ENCODE results near the gene DBX2.
"Not testable (repeated sequence)": the region's sequence is repeated elsewhere in the genome, so short reads cannot be mapped to it uniquely, and the experiment has no call there.

DBX2 gene

GRCh38 chr12:45050751-45051571 is at the start of gene DBX2:
TSS of gene DBX2 (minus strand) at chr12:45051099. CDS start at chr12:45050927, 172 bp downstream.
- DNase-seq = no peak

- DNase-seq = no peak
Measured at GRCh38 chr12:45098766-45099165, 47.9 kb upstream of the DBX2 start.

- DNase-seq = not testable (repeated sequence)
Measured at GRCh38 chr12:45095417-45095816, 44.5 kb upstream of the DBX2 start.

- no peak for DNase-seq
Measured at GRCh38 chr12:45093051-45093450, 42.2 kb upstream of the DBX2 start.

GRCh38 chr12:45089411-45090075 is 38.6 kb upstream of the DBX2 start:
- DNase-seq = no peak

- DNase-seq = no peak
Measured at GRCh38 chr12:45088608-45089007, 37.7 kb upstream of the DBX2 start.

GRCh38 chr12:45084248-45084647 is 33.3 kb upstream of the DBX2 start:
- DNase-seq = not testable (repeated sequence)

GRCh38 chr12:45077251-45077650 is 26.4 kb upstream of the DBX2 start:
- no peak for DNase-seq

GRCh38 chr12:45076417-45077026 is 25.6 kb upstream of the DBX2 start:
- DNase-seq = no peak

GRCh38 chr12:45075587-45076282 is 24.8 kb upstream of the DBX2 start:
- no peak for DNase-seq

GRCh38 chr12:45065125-45065626 is 14.3 kb upstream of the DBX2 start:
- no peak for DNase-seq

- no peak for DNase-seq
Measured at GRCh38 chr12:45060976-45061375, 10.1 kb upstream of the DBX2 start.

GRCh38 chr12:45051572-45052125 is 750 bp upstream of the DBX2 start:
- DNase-seq = no peak

- DNase-seq = no peak
Measured at GRCh38 chr12:45049912-45050750, 768 bp downstream of the DBX2 start.

GRCh38 chr12:45042599-45042998 is 8.3 kb downstream of the DBX2 start:
- no peak for DNase-seq

- no peak for DNase-seq
Measured at GRCh38 chr12:45040977-45041376, 9.9 kb downstream of the DBX2 start.

- DNase-seq = no peak
Measured at GRCh38 chr12:45039757-45040156, 11.1 kb downstream of the DBX2 start.

- DNase-seq = no peak
Measured at GRCh38 chr12:45034861-45035265, 16.0 kb downstream of the DBX2 start.

- DNase-seq = no peak
Measured at GRCh38 chr12:45017916-45018315, 33.0 kb downstream of the DBX2 start.

- no peak for DNase-seq
Measured at GRCh38 chr12:45014396-45014795, 36.5 kb downstream of the DBX2 start.

- no peak for DNase-seq
Measured at GRCh38 chr12:45012749-45013148, 38.1 kb downstream of the DBX2 start.

GRCh38 chr12:45010059-45010458 is 40.8 kb downstream of the DBX2 start:
- no peak for DNase-seq

Data from cerebellar nuclear complex (tissue), 1 donor.